K562 (cell line): ENCODE results near the gene IL15RA. TPM values are rescaled to one million over a fixed set of nuclear protein-coding genes. Genes with fewer than 3 reads are reported as not detected.

ENCODE experiments used
- CLOCK ChIP-seq: fragments of 250-450 bp; sonication (Bioruptor Pico); IDR thresholded peaks from 2 replicates; pipeline ENCODE4 v1.4.0; 2020; ENCODE audit warnings: mild to moderate bottlenecking, moderate library complexity, borderline replicate concordance
- HCFC1 ChIP-seq: IDR thresholded peaks from 2 replicates; pipeline ENCODE4 v1.6.1; 2012; ENCODE audit warnings: low read depth, low read length, improper control_type of control experiment
- MED1 ChIP-seq: sonication (generic); formaldehyde crosslinking; IDR thresholded peaks from 2 replicates; pipeline ENCODE4 v1.8.1; 2023; ENCODE audit warnings: missing genetic modification reagents, borderline replicate concordance
- NFRKB ChIP-seq: fragments of 450-650 bp; IDR thresholded peaks from 2 replicates; pipeline ENCODE4 v1.6.1; 2016; ENCODE audit warnings: low read depth
- RFX7 ChIP-seq: fragments of 250-450 bp; sonication (Bioruptor Pico); IDR thresholded peaks from 2 replicates; pipeline ENCODE4 v1.5.1; 2021; ENCODE audit warnings: mild to moderate bottlenecking
- YY1 ChIP-seq, 3 experiments: IDR thresholded peaks; 2 replicates each; pipeline ENCODE4 v1.6.1; 2011; ENCODE audit warnings: low read length in 2 of 3, mild to moderate bottlenecking in 2 of 3, moderate library complexity in 2 of 3, borderline replicate concordance in 1 of 3, control low read depth in 1 of 3, low read depth in 1 of 3; ENCODE audit not compliant: insufficient read depth in 3 of 3, insufficient replicate concordance in 2 of 3, control insufficient read depth in 1 of 3, insufficient read length in 1 of 3; ENCODE audit errors: extremely low read depth in 1 of 3
- ZNF431 ChIP-seq: sonication (generic); formaldehyde crosslinking; IDR thresholded peaks from 2 replicates; pipeline ENCODE4 v1.8.0; 2022; ENCODE audit warnings: mild to moderate bottlenecking, missing genetic modification reagents
- ZNF449 ChIP-seq: fragments of 250-450 bp; sonication (Bioruptor Pico); IDR thresholded peaks from 2 replicates; pipeline ENCODE4 v1.8.0; 2022; ENCODE audit warnings: moderate library complexity, mild to moderate bottlenecking, inconsistent platforms
- ZNF512 ChIP-seq: IDR thresholded peaks from 2 replicates; pipeline ENCODE4 v1.6.1; 2016; ENCODE audit warnings: missing genetic modification characterization, missing compliant biosample characterization
- polyA plus RNA-seq, 8 experiments: library from polyadenylated mRNA; depleted of rRNA in 4 of 8; stranded (reverse) in 5 of 8; unstranded in 3 of 8; fragments of >200 nt; fragmentation: Nextera tagmentation in 2 of 8; fragmentation: Illumina TruSeq in 1 of 8; extraction: Ambion mirVana in 2 of 8; extraction: Trizol in 1 of 8; gene quantifications; 2 replicates each; pipeline versions ENCODE4 v1.2.1 to v1.2.3, GENCODE V29; 2011 to 2014; ENCODE audit warnings: inconsistent platforms in 1 of 8, missing spikeins in 1 of 8
- total RNA-seq, 7 experiments: library from RNA; depleted of rRNA in 6 of 7; stranded (reverse); fragments of >200 nt in 6 of 7; fragmentation: Illumina TruSeq in 2 of 7; extraction: Trizol in 2 of 7; gene quantifications; 2 replicates each; pipeline versions ENCODE4 v1.2.1 to v1.2.3, GENCODE V29; 2011 to 2021; ENCODE audit warnings: low replicate concordance in 1 of 7

The IL15RA gene
- total and polyA plus RNA-seq, 9 of the 15 experiments (the other 6 are each of a cell fraction or from before 2014, with no cell fraction given) = 1.2 to 11.7 (median 8.0) TPM

GRCh38 chr10:5987747-5988146, 10.4 kb upstream of the IL15RA start (continued):
- no peak for TF ChIP-seq CLOCK (CRISPR knock-in tag)
- no peak for TF ChIP-seq YY1 (IDR thresholded peaks at IDR 0.05; ENCODE audit: borderline replicate concordance in 1 of 3, control insufficient read depth in 1 of 3, extremely low read depth in 1 of 3, insufficient read depth in 3 of 3, insufficient read length in 1 of 3, insufficient replicate concordance in 2 of 3, low read depth in 1 of 3, low read length in 2 of 3)
- TF ChIP-seq ZNF431 (CRISPR knock-in tag) = no peak
- no peak for TF ChIP-seq ZNF512 (tag)
- no peak for TF ChIP-seq RFX7 (CRISPR knock-in tag)
- no peak for TF ChIP-seq ZNF449 (CRISPR knock-in tag)
- no peak for TF ChIP-seq HCFC1
- TF ChIP-seq MED1 (CRISPR knock-in tag) = no peak
- no peak for TF ChIP-seq NFRKB
